IPS-20b (cell line): ENCODE measurements around the gene DCDC2.

ENCODE experiments used
- H3K27ac ChIP-seq: one replicate; pipeline ENCODE4 v1.5.1; 2013; ENCODE audit warnings: low read length
- H3K27me3 ChIP-seq: 2 replicates; pipeline ENCODE4 v1.6.1; 2013; ENCODE audit warnings: mild to moderate bottlenecking, low read length, inconsistent platforms; ENCODE audit not compliant: insufficient read depth
- H3K36me3 ChIP-seq: 2 replicates; pipeline ENCODE4 v1.6.1; 2013; ENCODE audit warnings: low read depth, mild to moderate bottlenecking, inconsistent platforms, low read length, moderate library complexity; ENCODE audit not compliant: insufficient read depth
- H3K4me1 ChIP-seq: 2 replicates; pipeline ENCODE4 v1.6.1; 2013; ENCODE audit warnings: mild to moderate bottlenecking, control low read depth, inconsistent platforms, low read length, moderate library complexity; ENCODE audit not compliant: insufficient read depth
- H3K4me3 ChIP-seq: 2 replicates; pipeline ENCODE4 v1.5.1; 2013; ENCODE audit warnings: mild to moderate bottlenecking, low read length, inconsistent platforms
- H3K9ac ChIP-seq: 2 replicates; pipeline ENCODE4 v1.6.1; 2013; ENCODE audit warnings: low read depth, mild to moderate bottlenecking, inconsistent platforms, low read length, moderate library complexity
- H3K9me3 ChIP-seq: 2 replicates; pipeline ENCODE4 v1.6.1; 2013; ENCODE audit warnings: mild to moderate bottlenecking, low read depth, low read length, inconsistent platforms; ENCODE audit not compliant: insufficient read depth

DCDC2 gene

DNA sequence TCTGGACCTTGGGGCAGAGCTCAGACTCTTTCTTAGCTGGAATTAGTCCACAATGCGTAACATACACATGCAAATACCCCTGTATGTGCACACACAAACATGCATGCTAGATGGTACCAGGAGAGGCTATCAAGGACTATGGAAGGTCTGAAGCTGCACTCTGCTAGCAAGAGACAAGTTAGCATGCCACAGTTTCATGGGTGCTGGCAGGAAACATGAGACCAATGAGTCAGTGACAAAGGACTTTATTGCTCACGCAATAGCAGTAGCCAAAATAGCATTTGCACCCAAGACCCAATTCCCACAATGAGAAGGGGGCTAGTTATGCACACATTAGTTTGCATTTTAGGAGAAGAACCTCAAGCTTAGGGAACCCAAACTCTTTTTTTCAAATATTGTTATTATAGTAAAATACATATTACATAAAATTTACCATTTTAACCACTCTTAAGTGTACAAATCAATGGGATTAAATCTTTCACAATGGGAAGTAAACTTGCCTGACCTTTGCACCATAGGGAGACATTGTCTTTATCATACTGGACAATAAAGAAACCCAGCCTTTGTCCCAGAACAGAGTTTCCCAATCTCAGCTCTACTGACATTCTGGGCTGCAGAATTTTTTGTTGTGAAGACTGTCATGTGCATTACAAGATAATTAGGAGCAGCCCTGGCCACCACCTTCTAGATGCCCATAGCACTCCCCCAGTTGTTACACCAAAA lies 162.7 kb downstream of the DCDC2 start:
- Histone ChIP-seq H3K27me3 (no peaks in the 10 kb centered on the region), H3K4me3 (no peak overlapping the region), H3K27ac (no peak overlapping the region), H3K4me1 (no peaks in the 10 kb centered on the region), H3K36me3 (no peaks in the 10 kb centered on the region), H3K9ac (no peak overlapping the region), H3K9me3 (no peaks in the 10 kb centered on the region)

DNA sequence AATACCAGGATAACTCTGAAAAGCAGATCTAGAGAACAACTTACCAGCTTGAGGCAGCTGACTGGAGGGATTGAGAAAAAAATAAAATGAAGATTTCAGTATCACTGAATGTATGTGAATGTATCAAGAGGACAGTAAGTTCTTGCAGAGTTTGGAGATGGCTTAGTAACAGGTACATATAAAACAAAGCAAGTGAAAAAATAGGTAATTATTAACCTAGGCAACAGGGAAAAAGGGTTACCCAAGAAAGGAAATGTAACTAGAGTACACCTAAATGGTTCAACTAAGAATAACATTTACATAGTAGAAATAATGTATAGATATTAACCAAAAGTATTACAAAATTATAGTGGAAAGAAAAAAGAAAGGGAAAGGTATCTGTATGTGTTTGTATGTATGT lies 164.5 kb downstream of the DCDC2 start:
- H3K4me1 ChIP-seq: no peaks in the 10 kb centered on the region
- H3K27ac ChIP-seq: no peak overlapping the region
- no peaks in the 10 kb centered on the region for H3K9me3 ChIP-seq
- H3K9ac ChIP-seq: no peak overlapping the region
- H3K27me3 ChIP-seq: no peaks in the 10 kb centered on the region
- no peak overlapping the region for H3K4me3 ChIP-seq
- H3K36me3 ChIP-seq: no peaks in the 10 kb centered on the region

DNA sequence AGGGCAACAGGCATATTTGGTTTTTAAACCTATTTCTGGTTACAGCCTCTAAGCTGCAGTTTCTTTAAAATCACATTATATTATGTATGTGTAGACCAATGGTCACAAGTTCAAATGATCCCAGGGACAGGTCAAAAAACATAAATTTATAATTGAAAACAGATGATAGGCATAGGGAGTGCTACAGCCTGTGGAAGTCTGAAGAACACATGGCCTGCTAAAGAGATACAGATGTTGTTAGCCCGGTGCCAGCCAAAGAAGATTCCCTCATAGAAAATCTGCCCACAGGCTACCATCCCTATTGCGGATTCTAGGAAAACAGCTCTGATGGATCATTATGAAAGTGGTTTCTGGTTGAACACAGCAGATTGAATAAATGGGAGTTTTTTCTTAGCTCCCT lies 166.5 kb downstream of the DCDC2 start:
- no peak overlapping the region for H3K9ac ChIP-seq
- no peak overlapping the region for H3K27ac ChIP-seq
- no peak overlapping the region for H3K4me3 ChIP-seq
- H3K4me1 ChIP-seq: no peaks in the 10 kb centered on the region
- no peaks in the 10 kb centered on the region for H3K36me3 ChIP-seq
- no peaks in the 10 kb centered on the region for H3K27me3 ChIP-seq
- no peaks in the 10 kb centered on the region for H3K9me3 ChIP-seq

DNA sequence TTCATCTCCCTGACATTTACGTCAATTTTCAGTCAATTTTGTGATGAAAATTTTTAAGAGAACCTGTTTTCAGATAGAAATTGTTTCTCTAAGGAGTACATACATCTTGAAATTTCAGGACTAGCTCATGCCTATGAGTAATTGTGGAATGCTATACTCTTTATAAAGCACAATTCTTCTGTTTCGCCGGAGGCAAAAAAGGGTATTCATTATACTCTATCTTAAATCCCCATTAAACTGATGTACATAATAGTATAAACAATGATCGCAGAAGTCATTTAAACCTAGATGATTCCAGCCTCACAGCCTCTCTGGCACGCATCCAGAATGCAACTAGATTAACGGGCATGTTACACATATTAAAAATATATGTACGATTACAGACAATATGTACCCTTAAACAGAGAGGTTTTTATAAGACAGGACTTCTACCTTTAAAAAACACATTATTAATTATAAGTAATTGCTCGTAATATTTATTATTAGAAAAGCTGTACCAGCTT lies 169.2 kb downstream of the DCDC2 start:
- H3K4me1 ChIP-seq: no peaks in the 10 kb centered on the region
- no peak overlapping the region for H3K9ac ChIP-seq
- H3K9me3 ChIP-seq: no peaks in the 10 kb centered on the region
- no peak overlapping the region for H3K4me3 ChIP-seq
- no peaks in the 10 kb centered on the region for H3K27me3 ChIP-seq
- H3K27ac ChIP-seq: no peak overlapping the region
- H3K36me3 ChIP-seq: no peaks in the 10 kb centered on the region

DNA sequence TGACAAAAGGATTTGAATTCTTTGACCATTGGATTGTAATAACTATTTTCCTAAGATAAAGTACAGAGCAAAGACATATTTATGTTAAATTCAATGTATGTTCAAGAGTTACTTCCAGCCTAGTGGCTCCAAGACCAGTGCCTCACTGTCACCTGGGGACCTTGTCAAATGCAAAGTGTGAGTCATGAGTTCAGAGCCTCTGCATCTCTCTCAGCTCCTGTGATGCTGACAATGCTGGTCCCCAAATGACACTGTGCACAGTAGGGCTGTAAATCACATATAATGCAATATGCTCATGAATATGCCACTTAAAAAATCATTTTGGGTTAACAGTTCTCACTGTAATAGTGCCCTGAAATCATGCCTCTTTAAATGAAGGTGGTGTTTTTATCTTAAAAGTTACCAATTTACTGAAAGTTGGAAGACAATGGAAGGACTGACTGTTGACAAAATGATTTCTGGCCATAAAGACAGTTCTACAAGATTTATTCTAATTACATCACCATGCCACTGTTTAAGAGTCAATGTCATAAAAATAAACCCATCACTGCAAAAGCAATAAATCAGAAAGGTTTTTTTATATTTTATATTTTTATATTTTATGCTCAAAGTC lies 169.8 kb downstream of the DCDC2 start:
- peaks cover 1% of the 10 kb centered on the region; the same call in 1 of the 2 replicates for H3K9me3 ChIP-seq
- no peaks in the 10 kb centered on the region for H3K27me3 ChIP-seq
- H3K4me1 ChIP-seq: no peaks in the 10 kb centered on the region

DNA sequence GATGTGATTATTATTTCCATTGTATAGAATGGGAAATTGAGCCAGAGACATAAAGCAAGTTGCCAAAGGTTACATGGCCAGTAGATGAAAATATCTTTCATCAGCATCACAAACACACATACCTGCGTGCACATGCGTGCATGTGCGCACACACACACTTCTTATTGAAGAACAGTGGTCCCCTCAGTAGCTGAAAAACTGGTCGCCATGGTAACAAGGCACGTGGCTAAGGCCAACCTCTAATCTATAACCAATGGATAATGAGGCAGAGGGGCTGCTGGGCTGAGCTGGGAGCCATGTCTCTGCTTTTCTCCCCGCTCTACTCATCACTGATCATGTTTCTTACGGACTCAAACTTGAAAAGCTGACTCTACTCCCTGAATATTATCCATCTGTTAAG lies 171.5 kb downstream of the DCDC2 start:
- H3K27ac ChIP-seq: no peak overlapping the region
- no peaks in the 10 kb centered on the region for H3K36me3 ChIP-seq
- H3K4me1 ChIP-seq: no peaks in the 10 kb centered on the region
- H3K27me3 ChIP-seq: no peaks in the 10 kb centered on the region
- H3K9me3 ChIP-seq: peaks cover 11% of the 10 kb centered on the region; the same call in 1 of the 2 replicates
- H3K4me3 ChIP-seq: no peak overlapping the region
- no peak overlapping the region for H3K9ac ChIP-seq

More for the DNA sequence above, 169.8 kb downstream of the DCDC2 start:
- Histone ChIP-seq H3K27ac (no peak overlapping the region), H3K4me3 (no peak overlapping the region), H3K9ac (no peak overlapping the region), H3K36me3 (no peaks in the 10 kb centered on the region)

DNA sequence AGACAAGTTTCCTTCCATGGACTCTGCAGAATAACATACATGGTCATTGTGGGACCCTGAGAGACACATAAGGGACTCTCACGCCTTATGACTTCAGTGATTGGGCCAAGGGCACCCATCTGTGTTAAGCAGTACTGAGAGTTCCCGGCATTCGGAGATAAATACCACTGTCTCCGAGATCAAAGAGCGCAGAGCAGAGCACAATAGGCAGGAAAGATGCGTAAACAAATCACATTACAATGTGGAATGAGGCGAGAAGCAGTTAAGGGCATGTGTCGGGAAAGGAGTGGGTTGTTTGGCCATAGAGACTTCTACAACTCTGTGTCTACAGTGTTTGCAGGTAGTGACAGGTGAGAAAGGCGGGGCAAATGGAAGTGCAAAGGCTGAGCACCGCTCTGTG lies 174.3 kb downstream of the DCDC2 start:
- no peaks in the 10 kb centered on the region for H3K36me3 ChIP-seq
- H3K4me1 ChIP-seq: no peaks in the 10 kb centered on the region
- H3K9me3 ChIP-seq: peaks cover 11% of the 10 kb centered on the region; the same call in 1 of the 2 replicates
- H3K27ac ChIP-seq: no peak overlapping the region
- H3K27me3 ChIP-seq: no peaks in the 10 kb centered on the region
- no peak overlapping the region for H3K9ac ChIP-seq
- H3K4me3 ChIP-seq: no peak overlapping the region

DNA sequence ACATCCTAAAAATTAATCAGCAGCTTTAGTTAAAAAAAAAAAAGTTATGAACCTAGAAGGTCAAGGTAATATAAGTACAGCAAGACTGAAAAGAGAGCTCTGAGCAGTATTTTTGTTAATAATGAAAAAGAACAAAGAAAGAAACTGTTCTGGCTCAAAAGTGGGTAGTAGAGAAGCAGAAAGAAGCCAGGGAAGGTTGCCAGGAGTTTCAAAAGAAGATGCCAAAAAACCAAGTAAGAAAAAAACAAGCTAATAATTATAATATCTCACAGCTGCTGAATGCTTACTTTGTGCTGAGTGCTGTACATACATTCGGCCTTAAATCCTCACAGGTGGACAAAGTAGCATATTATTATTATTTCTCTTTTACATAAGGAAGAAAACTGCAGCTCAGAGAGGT lies 200.0 kb downstream of the DCDC2 start:
- H3K27me3 ChIP-seq: no peaks in the 10 kb centered on the region
- no peak overlapping the region for H3K9ac ChIP-seq
- H3K4me3 ChIP-seq: no peak overlapping the region
- no peaks in the 10 kb centered on the region for H3K9me3 ChIP-seq
- no peaks in the 10 kb centered on the region for H3K36me3 ChIP-seq
- H3K4me1 ChIP-seq: no peaks in the 10 kb centered on the region
- no peak overlapping the region for H3K27ac ChIP-seq

DNA sequence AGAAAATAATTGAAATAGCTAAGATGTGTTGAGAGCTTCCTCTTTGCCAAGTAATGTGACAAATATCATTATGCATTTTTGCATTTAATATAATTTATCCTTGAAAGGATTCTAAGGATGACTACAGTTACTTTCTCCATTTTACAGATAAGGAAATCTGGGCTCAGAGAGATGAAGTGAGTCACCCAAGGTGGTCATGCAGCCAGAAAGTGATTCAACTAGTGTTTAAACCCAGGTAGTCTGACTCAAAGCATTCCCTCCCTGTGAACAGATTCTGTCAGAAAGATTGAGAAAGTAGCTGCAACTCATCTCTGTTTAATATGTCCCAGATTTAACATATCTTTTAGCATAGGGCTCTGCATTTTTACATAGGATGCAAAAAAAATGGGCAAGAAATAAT lies 203.7 kb downstream of the DCDC2 start:
- Histone ChIP-seq H3K27me3 (no peaks in the 10 kb centered on the region), H3K4me3 (no peak overlapping the region), H3K9ac (no peak overlapping the region), H3K36me3 (no peaks in the 10 kb centered on the region), H3K27ac (no peak overlapping the region), H3K4me1 (no peaks in the 10 kb centered on the region), H3K9me3 (no peaks in the 10 kb centered on the region)

DNA sequence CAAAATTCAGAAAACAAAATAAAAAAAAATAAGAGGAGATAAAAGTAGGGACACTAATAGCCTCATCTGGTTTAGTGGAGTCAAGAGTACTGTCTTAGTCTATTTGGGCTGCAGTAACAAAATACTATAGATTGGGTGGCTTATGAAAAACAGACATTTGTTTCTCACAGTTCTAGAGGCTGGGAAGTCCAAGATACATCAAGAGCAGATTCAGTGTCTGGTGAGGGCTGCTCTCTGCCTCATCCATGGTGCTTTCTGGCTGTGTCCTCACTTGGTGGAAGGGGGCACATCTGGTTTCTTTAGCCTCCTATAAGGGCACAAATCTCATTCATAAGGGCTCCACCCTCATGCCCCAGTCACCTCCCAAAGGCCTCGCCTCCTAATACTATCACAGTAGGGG lies 205.8 kb downstream of the DCDC2 start:
- H3K4me3 ChIP-seq: no peak overlapping the region
- H3K9ac ChIP-seq: no peak overlapping the region
- no peaks in the 10 kb centered on the region for H3K36me3 ChIP-seq
- H3K4me1 ChIP-seq: no peaks in the 10 kb centered on the region
- no peak overlapping the region for H3K27ac ChIP-seq
- no peaks in the 10 kb centered on the region for H3K9me3 ChIP-seq
- H3K27me3 ChIP-seq: no peaks in the 10 kb centered on the region

DNA sequence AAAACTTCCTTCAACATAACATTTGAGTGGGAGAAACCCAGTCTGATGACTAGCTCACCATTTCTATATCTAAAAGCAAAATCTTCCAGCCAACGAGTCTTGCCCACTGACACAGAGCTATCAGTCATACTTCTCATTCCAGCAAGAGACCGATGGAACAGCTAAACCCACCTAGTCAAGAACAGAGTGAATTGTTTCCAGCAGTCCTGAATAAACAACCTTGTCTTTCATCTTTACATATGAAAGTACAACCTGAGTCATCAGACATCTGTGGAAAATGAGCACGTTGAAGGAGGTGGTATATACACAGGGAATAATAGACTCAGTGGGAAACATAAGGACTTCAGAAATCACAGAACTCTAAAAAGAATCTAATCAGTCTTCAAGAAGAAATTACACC lies 208.0 kb downstream of the DCDC2 start:
- Histone ChIP-seq H3K27ac (no peak overlapping the region), H3K36me3 (no peaks in the 10 kb centered on the region), H3K4me1 (no peaks in the 10 kb centered on the region), H3K27me3 (no peaks in the 10 kb centered on the region), H3K9ac (no peak overlapping the region), H3K4me3 (no peak overlapping the region), H3K9me3 (no peaks in the 10 kb centered on the region)

DNA sequence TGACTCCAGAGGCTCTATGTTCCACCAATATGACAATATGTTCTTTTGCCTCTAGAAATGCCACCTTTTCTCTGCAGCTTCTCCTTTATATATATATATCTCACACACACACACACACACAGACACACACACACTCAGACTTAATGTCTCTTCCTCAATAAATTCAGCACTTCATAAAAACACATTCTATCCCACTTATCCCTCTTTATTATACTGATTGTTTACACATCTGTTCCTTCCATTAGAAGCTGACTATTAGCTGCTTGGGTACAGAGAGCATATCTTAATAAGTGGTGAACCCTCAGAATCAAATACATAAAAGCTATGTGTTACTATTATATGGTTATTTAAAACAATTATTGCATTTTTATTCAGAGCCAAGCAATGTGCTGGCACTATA lies 208.6 kb downstream of the DCDC2 start:
- no peaks in the 10 kb centered on the region for H3K4me1 ChIP-seq
- no peaks in the 10 kb centered on the region for H3K27me3 ChIP-seq
- no peak overlapping the region for H3K9ac ChIP-seq
- no peaks in the 10 kb centered on the region for H3K36me3 ChIP-seq
- no peaks in the 10 kb centered on the region for H3K9me3 ChIP-seq
- no peak overlapping the region for H3K27ac ChIP-seq
- H3K4me3 ChIP-seq: no peak overlapping the region
